GM19372 (cell line): ENCODE measurements around the gene CAMTA1.

Experiments
- ATAC-seq: cut with Tn5 transposase; IDR thresholded peaks from one replicate; pipeline ENCODE4 v1.9.1; 2021; ENCODE audit warnings: mild to moderate bottlenecking, low read depth, moderate library complexity; ENCODE audit not compliant: unreplicated experiment

The CAMTA1 gene

DNA sequence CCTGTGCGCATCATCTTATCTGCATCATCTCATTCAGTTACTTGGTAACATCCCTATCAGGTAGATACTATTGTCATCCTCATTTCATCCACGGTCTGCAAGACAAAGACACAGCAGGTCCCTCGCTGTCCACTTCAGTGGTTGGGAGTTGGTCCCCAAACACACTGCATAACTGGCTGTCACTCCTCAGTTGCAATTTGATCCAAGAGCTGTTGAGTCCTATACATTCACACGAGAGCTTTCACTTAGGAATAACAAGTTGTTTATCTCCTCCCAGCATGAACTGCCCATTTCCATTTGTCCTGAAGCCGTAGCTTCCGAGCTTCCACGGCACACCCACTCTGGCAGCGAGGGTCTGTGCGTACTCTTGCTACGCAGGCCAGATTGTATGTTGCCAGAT is 472.0 kb downstream of the CAMTA1 start:
- no peak for ATAC-seq

DNA sequence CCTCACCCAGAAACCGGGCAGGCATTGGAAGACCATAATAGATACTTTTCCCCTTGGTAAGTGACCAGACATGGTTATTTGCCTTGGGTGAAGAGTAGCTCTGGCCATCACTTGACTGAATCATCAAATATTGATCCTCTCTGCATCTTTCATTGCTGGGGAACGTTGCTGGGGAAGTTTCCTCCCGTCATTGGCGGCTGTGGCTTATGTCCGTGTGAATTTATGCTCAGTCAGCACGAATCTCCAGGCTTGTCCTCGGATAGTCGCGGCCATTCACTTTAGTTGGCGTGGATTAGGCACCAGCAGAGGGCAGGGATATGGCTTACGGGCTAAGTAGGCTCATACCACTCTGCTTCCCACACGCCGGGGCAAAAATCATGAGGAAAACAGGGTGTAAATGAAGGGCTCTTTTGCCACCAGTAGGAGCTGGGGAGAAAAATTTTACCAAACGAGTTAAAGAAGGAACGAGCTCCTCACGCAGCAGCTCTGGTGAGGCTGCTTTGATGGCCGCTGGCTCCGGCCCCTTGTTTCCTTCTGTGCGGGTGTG is 473.4 kb downstream of the CAMTA1 start:
- ATAC-seq, result no peak

DNA sequence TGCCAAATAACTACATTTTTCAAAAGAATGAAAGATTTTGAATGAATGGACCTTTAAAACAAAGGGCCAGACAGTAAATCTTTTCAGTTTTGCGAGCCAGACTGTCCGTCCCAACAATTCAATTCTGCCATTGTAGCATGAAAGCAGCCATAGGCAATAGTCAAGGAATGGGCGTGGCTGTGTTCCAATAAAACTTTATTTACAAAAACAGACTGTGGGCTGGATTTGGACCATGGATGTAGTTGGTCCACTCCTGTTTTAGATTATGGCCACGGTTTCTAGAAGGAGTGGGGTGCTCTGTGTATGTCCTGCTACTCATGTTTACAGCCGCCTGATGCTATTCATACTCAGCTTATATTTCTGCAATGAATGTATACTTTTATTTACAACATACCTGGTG is 474.7 kb downstream of the CAMTA1 start:
- ATAC-seq, result no peak

DNA sequence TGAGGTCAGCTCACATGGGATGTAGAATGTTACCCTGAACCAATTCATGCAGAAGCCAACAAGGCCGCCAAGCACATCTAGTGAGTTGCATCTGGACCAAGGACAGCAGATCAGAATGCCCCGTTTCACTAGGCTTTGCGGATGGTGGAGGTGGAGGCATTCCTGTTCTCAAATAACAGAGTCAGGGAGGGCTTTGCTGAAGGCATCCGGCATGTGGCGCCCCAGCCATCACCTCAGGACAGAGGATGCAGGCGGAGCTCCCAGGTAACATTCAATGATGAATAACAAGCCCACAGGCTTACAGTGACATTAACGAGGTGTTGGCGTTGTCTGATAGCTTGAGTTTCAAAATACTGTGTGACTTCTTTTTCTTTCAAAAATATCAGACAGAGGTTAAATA is 476.2 kb downstream of the CAMTA1 start:
- no peak for ATAC-seq

DNA sequence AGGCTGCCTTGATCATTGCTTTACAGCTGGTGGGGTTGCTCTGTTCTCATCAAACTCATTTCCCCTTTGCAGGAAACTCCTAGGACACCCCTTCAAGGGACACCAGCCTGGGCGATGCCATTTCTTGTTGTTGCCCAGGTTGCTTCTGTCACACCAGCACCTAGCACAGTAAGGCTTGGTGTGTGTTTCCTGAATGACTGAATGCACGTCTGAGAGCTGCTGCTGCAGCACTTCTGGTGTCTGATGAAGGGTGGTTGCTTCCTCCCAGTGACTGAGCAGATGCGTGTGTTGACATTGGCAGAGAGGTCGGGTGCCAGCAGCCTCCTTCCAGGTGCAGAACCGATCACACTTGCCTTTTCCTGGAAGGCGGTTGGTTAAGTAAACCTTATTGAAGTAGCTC is 477.4 kb downstream of the CAMTA1 start:
- ATAC-seq, result no peak

DNA sequence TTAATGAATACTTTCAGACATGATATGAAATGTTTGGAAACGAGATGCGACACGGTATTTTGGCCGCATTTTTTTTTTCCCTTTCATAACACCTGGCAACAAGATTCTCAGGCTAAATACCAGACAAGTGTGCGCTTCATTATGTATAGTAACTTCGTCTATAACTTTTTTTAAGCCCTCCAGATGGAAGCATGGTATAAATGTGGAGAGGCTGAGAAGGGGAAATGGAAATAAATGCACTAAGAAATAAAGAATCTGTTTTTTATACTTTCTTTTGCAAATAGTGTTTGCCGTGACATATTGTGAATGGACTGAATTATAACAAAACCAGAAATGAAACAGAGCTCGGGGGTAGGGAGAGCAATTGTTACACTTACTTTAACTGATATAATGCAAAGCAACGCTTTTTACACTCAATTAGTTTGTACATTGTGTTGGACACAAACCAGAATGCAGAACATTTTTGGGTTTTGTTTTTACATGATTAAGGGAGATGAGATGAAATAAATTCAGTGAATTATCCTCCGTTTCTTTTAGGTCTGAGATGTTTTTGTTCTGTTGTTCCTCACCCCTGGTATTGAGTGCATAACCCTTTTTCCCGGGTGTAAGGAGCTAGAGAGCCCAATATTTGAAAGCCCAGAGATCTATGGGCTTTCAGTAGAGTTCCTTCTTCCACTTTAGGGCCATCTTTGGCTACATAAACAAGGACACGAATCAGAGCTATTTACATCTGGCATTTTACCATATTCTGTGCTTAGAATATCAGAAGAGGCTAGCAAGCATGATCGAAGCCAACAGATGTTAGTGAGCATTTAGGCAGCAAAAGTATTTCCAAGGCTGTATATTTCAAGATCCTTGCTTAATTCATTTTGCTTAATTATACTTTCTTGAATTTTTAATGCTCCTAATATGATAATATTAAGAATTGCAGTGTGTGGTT is 478.0 kb downstream of the CAMTA1 start:
- ATAC-seq, result no peak

DNA sequence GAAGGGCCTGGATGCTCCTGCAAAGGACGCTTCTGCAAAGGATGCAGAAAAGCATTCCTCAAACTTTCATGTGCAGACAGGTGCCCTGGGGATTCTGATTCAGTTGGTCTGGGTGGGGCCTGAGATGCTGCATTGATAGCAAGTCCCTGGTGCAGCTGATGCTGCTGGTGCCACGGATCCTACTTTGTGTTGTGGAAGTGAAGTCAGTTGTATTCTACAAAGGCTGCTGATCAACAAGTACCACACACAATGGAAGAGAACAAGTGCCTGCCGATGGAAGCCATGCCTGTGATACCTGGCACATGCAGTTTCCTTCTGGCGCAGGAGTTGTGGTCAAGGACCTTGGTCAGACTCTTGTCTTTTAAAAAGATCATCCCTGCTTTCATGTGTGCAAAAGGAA is 478.8 kb downstream of the CAMTA1 start:
- ATAC-seq, result no peak

DNA sequence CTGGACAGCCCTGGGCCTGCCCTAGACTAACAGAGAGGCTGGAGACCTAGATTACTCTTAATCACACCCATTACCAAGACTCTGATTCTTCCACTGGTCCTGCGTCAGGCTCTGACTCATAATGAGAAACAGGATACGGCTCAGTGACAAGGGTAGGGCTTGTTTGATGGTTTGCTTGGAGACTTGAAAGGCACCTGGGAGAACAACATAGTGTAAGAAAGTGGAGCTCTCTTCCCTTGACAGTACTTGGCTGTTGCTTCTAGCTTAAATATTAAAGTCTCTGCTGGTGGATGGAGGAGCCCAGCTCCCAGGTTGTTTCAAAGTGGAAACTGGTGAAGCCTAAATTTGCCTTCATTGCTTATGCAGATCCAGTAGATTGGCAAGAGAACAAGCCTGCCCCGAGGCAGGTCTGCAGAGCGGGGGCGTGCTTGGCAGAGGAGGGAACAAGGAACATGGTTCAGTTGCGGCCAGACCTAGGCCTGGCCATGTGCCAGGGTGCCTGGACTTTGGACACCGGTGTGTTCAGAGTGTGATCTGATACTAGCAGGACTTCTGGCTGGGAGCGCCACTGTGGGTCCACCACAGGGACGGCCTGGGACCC is 480.6 kb downstream of the CAMTA1 start:
- no peak for ATAC-seq

DNA sequence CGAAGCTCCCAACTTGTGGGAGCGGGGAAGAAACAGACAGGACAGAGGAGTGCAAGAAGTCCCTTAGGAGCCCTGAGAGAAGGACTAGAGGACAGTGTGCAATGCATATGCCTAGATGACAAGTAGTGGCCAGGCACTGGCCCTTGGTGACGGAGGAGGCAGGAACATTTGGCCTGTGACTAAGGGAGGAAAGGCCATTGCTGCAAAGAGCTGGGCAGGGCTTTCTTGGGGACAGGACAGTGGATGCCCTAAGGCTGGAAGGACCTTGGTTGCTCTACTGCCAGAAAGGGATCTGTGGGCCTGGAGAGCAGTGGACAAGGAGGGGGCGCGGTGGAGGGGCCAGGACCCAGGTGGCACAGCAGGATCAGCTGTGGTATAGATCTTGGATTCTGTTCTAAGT is 481.3 kb downstream of the CAMTA1 start:
- ATAC-seq, result no peak

DNA sequence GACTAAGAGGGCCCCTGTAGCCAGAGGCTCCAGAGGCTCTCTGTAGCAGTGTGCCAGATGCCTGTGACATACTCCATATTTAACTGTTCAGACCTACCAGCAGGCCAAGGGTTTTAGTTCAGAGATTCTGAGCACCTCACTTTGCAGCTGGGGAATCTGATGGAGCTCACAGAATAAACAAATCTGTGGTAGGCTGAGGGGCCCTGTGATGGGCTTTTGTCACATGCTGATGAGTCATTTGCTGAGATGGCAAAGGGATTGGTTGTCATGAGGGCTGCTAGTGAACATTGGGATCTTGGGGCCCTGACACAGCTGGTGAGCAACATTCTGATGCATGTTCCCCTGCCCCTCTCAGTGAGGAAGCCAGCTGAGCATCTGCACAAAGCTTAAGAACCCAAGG is 482.2 kb downstream of the CAMTA1 start:
- ATAC-seq, result no peak

DNA sequence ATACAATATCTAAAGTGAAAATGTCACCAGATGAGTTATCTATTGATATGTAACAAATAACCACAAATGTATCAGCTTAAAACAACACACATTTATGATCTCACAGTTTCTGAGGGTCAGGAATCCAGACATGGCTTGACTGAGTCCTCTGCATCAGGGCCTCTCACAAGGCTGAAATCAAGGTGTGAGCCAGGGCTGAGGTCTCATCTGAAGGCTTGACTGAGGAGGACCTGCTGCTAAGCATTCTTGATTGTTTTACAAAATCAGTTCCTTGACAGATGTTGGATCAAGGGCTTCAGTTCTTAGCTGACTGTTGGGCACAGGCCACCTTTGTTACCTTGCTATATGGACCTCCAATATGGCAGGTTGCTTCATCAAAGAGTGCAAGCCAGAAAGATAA is 483.7 kb downstream of the CAMTA1 start:
- no peak for ATAC-seq

DNA sequence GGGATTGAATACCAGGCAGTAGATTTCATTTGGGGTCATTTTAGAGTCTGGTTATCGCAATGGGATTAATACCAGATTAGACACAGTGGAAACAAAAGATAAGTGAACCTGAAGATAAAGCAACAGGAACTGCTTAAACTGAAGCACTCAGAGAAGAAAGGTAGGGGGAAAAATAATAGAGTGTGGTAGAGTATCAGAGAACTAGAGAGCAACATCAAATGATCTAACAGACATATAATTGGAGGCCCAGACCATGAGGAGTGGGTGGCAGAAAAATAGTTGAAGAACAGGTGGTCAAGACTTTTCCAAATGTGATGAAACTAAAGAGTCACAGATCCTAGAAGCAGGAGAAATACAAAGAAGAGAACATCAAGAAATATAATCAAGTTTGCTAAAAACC is 484.3 kb downstream of the CAMTA1 start:
- no peak for ATAC-seq

DNA sequence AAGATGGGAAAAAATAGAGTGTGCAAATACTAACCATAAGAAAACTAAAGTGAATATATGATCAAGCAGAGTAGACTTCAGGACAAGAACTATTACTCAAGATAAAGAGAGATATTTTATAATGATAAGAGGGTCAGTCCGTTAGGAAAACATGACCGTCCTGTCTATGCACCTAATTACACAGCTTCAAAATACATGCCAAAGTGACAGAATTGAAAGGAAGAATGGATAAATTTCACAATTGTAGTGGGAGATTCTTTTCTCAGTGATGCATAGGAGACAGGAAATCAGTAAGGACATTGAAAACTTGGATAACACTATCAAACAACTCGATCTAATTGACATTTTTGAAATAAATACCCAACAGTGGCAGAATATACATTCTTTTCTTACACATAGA is 489.0 kb downstream of the CAMTA1 start:
- no peak for ATAC-seq

DNA sequence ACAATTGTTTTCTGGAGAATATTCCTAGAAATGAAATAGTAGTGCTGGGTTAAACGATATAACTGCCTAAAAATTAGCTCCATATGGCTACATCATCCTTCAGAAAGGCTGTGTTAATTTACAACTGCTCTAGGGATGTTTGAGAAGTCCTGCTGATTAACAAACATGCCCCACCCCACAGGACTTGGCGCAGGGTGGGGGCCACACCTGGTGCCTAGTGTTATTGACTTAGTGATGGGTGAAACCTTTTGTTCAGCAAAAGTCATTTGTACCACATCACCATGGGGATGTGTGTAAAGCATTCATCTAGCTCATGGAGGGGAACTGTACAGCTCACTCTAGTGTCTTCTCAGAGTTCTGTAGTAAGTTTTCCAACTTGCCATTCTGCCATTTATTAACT is 492.8 kb downstream of the CAMTA1 start:
- ATAC-seq, result no peak

DNA sequence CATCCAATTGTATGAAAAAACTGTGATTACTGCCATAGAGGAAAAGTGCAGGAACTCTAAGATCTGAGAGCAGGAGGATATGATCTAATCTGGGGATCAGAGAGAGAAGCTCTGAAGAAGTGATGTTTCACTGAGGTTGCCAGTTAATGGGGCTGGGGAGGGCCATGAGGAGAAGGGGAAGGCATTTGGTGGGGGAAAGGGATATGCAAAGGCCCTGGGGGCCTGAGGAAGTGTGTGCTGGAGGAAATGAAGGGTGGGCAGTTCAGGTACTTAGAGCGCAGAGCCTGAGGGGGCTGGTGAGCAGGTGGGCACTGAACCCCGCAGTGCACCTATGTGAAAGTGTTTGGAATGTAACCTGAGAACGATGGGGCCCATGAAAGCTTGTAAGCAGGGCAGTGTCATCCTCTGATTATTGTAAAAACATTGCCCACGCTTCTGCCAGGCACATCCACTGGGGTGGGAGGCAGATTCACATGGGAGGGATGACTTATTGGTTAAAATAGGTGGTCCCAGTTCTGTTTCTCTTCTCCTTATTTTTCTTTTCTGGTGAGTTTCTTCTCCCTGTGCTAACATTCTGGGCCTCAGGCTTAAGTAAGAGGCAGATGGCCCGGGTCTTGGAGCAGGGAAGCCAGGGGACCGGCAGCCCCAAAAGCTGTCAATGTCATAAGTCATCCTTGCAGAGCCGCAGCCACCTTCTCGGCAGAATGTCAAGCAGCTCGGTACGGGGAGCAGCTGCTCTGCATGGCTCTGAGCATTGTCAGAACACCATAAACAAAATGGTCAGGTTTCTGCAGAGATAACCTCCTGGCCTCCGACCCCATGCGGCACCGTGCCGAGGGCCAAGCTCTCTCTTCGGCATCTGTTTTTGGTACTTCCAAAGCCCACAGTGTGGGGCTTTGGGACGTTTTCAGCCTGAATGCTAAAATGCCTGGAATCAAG is 493.8 kb downstream of the CAMTA1 start:
- ATAC-seq, result no peak

DNA sequence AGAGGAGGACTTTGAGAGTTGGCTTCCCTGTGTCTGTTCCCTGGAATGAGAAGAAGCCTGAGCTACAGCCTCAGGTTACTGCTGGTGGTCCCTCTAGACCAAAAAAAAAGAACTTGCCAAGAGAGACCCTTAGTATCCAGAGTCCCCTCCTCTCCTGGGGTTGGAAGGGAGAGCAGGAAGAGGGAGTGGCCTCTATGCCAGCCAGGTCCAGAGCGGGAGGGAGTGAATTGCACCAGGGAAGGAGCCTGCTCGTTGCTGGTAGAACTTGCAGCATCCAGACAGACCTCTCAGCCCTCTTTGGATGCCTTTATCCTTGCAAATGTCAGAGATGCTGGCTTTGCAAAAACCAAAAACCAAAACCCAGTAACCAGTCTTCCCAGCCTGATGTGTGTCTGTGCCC is 494.5 kb downstream of the CAMTA1 start:
- ATAC-seq, result no peak

DNA sequence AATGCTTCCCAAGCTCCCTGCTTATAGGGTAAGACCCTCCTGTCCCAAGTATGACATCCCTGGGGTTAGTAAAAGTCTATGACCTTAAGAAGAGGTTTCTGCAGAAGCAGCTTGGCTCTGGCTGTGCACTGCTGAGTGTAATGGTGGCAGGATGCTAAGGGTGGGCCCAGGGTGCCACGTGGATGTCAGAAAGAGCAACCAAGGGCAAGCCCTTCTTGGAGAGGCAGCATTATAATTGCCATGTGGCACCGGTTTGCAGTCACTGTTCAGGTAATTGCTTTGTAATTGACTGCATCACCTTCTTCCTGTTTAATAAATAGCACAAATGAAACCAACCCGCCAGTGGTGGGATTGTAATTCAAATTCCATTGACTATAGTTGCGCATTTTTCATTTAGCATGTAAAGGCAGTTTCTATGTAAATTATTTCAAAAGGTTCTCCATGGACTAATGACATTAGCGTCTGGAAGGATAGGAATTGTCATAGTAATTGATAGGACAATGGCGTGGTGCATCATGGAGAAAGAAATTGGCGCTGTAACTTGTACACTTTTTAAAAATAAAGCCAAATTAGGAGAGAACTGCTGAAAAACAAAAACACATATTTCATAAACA is 495.2 kb downstream of the CAMTA1 start:
- no peak for ATAC-seq

DNA sequence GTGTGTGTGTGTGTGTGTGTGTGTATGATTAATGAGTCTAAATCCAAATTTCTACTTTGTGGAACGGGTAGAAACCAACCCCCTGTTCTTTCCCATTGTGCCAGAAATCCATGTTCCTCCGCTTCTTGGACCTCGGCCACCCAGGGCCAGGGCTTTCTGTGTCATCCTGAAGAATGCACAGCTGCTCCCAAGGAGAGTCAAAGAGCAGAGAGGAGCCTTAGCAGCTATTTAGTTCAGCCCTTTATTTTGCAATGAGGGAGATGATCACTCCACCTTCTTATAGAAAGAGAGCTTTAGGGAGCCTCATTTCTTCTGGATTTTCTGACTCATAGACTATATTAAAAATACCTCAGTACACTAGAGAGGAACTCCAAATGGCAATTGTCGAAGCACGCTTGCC is 496.6 kb downstream of the CAMTA1 start:
- no peak for ATAC-seq

DNA sequence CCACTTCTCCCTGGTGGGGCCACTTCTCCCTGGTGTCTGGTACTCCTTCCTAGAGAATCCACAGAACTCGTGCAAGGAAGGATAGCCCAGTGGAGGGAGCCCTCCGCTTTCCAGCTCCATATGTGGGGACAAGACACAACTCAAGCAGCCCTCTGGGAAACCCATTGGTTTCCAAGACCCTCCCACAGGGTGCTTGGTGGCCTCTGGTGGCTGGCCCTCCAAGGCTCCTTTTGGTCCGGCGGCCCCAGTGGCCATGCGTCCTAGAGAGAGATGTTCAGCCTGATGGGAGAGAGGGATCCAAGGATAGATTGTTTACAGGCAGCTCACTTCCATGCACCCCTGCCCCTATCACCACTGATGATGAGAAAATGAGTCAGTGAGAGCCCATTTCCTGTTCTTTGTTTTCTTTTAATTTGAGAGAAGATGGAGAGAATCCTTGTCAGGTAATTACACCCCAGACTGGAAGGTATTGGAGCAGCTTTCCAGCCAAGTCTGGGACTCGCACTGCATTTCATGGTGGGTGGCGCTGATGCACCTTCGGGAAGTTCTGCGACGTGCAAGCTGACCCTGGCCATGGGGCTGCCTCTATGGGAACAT is 499.7 kb downstream of the CAMTA1 start:
- no peak for ATAC-seq

DNA sequence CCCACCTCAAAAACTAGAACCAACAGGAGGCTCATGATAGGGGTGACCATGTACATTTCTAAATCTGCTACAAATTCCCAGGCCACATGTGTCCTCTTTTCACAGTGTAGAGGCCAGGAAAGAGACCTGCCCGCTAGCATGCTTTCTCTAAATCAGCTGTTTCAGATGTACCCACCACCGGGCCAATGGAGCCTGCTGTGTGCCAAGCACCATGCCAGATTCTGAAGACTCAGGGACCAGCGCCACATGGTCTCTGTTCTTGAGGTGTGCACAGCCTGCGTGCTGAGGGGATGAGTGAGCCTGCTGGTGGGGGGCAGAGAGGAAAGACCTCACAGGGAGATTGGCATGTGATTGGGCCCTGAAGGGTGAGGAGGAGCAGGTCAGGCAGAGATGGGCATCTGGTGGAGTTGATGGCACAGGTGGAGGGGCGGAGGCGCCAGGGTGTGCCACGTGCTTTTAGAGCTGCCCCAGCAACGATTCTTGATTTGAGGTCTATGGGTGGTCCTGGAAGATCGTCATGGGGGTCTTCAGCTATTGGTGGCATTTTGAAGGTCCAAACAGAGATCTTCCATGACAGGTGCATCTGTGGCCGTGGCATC is 500.7 kb downstream of the CAMTA1 start:
- ATAC-seq, result no peak
